ENCODE results near the gene CAPN14.

CAPN14 gene

DNA sequence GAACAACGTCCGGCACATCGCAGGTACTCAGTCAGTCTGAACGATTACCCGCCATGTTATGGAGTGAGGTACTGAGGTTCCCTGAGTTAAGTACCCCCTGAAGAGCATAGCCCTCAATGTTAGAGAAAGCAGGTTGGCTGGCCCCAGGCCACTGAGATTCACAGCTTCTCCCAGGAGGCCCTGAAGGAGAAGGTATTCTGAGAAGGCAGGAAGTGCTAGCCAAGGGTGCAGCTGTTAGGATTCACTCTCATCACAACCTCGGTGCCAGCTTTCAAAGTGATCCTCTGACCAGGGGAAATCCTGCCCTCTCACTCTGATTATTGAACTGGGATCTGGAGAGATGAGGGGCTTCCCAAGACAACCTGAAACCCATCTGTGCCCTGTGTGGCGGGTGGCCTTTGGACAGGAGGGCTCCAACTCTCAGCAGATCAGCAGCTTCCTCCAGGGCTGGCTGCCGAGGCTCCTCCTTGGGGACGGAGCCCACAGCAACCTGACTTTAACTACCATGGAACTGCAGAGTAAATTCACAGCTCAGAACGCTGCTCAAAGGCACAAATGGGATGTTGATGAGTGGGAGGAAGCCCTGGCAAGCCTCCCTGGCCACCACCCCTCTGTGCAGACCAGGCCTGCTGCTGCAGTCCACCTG lies 24.4 kb upstream of the CAPN14 start:
- no peak for DNase-seq (ENCODE audit: low spot score)

DNA sequence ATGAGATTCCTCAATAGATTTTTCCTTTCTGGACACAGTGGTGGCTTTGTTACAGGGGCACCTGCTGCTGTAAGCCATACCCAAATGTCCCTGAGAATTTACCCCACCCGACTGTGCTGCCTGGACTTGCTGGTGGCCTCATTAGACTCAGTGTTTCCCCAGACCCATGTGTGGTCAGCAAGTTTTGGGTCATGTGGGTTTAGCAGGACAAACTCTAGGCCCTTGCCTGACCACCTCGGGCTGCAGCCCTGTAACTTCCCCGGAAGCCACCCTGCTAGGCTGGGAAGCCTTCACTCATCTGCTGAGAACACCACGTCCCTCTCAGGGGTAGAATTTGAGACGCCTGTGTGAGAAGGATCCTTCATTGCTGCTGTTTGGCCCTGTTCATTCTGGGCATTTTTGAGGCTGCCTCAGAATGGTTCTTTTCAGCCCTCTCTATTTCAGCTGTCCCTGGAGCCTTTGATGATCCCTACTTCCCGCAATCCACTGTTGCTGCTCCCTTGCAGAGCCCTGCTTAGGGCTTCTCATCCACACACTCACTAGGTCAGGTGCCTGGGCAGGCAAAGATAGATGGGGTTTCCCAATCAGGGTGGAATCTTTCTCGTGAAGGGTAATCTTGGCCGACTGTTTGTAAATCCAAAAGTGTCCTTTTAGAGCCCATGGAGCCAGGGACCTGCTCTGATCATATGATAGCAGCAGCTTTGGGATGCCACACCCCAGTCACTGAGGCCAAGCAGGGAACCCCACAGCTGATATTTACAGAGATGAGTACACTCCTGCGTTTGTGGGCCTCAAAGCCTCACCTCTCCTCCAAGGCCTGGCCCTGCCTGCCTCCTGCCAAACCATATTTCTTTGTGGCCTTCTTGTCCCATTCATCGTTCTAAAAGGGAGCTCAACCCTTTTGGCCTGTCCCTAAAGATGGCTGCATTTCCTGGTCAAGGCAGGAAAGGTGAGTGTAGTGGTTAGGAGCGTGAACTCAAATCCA lies 23.4 kb upstream of the CAPN14 start:
- peak; percentile 54 for DNase-seq (ENCODE audit: low spot score)

DNA sequence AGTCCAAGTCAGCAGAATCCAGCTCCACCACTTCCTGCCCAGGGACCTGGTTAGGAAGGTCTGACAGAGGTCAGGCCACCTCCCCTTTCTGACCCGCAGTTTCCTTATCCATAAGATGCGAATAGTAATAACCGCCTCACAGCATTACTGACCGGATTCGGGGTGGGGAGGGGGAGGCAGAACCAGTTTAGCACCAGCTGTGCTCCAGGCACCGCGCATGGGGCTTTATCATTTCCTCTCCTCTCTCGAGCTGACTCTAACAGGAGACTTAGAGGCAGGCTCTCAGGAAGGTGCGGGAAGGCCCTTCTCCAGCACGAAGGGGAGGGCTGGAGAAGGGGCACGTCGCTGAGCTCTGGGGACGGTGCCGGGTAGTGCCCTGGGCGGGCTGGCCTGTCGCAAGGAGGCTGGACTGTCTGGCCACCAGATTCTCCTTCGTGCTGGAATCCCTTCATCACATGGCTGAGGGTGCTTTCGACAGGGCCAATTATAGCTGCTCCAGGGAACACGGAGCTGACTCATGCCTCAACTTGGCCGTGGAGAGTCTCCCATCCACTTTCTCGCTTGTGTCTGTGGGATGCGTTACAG lies 22.4 kb upstream of the CAPN14 start:
- no peak for DNase-seq (ENCODE audit: low spot score)

DNA sequence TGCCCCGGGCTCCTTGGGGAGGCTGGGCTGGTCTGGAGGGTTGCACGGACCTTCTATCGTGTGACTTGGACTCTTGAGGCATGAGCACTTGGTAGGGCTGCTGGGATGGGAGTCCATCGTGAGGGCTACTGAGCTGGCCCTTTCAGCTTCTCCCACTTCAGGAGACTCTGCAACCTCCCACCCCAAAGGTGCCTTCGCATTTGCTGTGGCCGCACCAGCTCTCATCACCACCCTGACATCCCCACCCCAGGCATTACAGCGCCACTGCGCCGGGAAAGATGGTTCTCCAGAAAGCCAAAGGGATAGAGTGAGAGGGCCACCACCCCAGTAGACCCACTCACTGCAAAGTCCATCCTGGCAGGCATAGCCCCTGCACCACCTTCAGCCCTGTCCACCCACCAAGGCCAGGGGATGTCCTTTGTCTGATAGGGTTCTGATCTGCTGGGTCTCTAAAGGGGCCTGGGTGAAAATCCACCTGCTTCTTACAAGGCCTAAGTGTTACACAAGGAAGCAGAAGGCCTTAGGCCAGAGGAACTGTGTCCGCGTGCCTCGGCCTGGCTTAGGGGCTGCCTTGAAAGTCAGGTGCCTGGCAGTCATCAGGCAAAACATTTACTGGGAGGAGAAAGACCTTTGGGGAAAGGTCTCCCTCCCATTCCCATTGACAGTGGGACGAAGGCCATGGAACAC lies 21.7 kb upstream of the CAPN14 start:
- DNase-seq (ENCODE audit: low spot score), result no peak

DNA sequence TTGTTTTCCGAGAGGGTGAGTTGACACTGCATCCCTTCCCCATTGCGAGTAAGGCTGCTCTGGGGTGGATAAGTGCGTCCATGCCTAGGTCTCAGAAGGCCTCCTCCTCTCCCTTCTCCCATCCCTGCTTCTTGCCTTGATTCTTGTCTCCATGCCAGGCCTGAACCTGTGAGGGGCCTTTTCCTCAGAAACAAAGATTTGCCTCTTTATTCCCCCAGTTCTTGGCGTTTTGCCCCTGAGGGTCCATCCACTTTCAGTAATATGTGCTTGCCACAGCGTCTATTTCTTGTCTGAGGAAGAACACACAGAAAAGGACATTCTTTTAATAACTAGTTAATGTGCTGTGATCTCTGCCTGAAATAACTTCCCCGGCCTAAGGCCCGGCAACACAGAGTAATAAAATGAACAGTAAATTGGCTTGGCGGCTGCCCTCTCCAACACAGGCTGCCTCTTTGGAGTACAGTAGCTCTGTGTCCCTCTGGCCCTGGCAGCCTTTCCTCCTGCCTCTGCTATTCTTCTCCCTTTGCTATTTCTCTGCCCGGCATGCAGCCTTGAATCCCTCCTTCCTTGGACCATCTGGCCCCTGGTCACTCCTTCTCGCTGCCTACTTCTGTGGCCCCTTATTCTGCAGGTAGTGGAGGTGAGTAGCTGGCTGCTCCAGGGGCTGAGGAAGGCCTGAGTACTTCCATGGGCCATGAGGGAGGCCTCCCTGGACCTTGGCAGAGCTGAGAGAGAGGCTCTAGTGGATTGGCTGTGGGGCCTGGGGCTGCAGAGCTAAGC lies 21.0 kb upstream of the CAPN14 start:
- no peak for DNase-seq (ENCODE audit: low spot score)

DNA sequence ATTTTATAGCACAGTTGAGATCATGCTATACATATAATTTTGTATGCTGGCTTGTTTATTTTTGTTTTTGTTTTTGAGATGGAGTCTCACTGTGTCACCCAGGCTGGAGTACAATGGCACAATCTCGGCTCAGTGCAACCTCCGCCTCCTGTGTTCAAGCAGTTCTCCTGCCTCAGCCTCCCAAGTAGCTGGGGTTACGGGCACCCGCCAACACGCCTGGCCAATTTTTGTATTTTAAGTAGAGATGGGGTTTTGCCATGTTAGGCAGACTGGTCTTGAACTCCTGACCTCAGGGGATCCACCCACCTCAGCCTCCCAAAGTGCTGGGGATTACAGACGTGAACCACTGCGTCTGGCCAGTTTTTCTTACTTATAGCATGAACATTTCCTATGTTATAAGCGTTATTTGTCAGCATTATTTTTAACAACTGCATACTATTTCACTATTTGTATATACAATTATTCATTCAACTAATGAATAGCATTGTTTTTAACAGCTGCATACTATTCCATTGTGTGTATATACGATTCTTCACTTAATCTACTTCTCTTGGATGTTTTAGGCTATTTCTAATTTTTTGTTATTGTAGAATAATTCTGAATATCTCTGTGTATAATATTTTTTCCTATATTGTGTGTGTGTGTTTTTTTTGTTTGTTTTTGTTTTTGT lies 20.2 kb upstream of the CAPN14 start:
- DNase-seq (ENCODE audit: low spot score), result no peak

DNA sequence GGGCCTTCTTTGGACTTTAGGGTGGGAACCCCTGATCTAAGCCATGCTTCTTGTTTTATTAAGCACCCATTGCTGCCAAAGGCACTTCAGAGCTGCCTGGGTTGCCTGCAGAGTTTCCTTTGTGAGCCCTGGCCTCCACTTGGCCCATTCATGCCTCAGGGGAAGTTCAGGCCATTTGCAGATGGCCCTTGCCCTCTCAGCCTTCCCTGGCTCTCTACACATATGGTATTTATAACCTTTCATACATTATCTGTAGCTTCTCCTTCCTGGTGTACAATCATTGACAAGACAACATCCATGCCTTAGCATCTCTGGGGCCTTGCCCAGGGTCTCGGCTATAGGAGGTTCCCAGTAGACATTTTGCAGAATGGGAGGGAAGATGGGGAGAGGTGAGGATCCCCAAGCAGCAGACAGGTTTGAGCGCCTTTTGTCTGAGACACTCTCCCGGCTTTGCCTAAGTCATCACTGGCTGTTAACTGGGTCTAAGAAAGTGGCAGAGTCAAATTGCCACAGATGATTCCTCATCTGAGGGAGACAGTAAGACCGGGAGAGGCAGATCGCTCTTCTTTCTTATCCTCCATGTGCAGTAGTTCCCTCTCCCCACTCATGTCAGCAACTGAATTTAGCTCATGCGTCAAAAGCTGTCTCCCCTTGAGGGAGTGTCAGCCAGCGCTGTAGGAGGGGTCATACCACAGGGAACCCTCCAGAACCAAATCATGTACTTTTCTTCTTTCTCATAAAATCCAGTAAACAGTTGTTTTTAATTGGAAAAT lies 19.3 kb upstream of the CAPN14 start:
- DNase-seq (ENCODE audit: low spot score), result no peak

DNA sequence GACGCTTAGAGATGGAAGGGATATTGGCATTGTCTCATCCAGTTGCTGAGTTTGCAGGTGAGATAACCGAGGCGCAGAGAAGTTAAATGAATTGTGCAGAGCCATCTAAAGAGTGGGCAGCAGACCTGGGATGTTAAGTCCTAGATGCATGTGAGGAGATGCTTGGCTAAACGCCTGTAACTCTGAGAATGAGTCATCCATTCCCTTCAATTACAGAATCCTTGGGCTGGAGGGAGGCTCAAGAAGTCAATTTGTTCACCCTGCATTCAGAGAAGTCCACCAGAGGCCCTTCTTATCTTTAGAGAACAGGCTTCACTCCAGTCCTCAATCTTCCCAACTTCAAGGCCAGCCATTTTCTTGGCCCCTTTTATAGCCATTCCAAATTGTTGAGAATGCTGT lies 18.2 kb upstream of the CAPN14 start:
- no peak for DNase-seq (ENCODE audit: low spot score)

DNA sequence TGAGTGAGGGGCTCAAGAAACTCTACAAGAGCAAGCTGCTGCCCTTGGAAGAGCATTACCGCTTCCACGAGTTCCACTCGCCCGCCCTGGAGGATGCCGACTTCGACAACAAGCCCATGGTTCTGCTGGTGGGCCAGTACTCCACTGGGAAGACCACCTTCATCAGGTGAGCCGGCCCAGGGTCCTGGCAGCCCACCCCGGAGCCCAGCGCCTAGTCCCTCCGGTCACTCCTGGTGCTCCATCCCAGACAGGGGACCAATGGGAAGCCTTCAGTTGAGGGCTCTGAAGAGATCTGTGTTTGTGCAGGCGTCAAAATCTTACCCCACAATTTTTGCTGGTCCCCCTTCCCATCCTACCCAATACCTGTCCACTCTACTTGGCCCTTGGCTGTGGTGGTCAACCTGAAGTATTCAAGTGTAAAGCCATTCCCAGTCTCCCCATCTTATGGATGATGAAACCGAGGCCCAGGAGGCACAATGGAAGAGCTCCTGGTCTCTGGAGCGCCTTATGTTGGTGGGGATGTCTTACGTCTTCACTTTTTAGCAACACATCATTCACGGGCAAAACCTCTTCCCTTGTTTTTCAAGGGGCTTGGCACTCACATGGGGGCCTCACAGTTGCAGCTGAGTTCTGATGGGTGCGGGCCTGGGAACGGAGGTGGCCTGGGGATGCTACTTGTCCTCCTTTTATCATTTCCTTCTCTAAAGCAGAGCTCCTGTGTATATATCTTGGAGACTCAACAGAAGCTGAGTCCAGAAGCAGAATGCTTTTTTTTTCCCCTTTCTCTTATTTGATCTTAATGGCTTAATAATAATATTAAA lies 17.6 kb upstream of the CAPN14 start:
- DNase-seq (ENCODE audit: low spot score), result no peak

DNA sequence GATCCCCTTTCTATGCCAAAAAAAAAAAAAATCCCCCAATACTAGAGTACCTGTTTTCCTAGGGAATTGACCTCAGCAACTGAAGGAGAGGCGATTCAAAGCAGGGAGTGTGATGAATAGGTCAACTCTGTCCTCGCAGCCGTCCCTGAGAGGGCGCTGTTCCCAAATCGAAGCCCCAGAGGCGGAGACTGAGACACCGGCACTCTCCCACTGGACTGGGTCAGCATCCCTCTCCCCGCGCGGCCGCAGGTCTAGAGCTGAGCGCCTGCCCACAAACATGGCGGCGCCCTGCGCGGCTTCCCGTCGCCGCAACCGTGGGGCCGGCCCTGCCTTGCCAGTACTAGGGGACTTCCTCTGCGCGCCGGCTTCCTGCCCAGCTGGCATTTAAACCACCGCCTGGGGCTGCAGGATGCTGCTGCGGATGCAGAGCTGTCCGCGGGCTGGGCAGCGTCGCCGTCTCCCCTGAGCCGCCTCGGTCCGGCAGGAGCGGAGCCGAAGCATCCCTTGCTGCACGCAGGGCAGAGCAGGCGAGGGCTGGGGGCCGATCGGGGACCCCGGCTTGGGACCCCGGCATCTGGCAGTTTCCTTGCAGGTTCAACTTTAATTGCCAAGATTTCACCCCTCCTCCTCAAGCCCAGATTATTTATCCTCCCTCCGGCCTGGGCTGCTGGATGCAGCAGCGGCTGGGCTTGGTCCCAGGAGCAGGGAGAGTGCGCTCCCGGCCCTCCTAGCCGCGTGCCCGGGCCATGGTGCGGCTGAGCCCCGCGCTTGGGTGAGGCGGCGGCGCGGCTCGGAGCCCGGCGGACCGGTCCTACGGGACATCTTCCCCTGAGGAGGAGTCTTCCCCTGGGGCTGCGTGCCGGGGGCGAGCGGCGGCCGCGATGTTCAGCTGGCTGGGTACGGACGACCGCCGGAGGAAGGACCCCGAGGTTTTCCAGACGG lies 16.7 kb upstream of the CAPN14 start, which contains the start of gene EHD3:
Gene EHD3 (plus strand): TSS at position 412 of the 942 bp plus-strand sequence. CDS start 470 bp downstream, at position 882.
- DNase-seq (ENCODE audit: low spot score), result peak; percentile 90

DNA sequence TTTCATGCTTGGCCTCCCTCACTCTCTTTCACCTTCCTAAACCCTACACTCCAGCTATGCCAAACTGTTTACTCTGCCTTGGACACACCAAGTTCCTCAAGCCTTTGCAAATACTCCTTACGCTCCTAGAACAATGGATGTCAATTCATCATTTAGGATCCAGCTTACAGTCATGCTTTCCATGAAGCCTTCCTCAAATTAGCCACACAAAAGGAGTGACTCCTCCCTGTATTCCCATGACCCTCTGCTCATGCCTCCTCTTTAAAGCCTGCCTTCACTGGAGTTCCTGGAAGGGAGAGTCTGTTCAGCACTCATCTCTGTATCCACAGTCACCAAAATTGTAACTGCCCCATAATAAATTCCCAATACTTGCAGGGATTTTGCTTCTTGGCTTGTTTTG lies 15.9 kb upstream of the CAPN14 start:
- DNase-seq (ENCODE audit: low spot score), result no peak

DNA sequence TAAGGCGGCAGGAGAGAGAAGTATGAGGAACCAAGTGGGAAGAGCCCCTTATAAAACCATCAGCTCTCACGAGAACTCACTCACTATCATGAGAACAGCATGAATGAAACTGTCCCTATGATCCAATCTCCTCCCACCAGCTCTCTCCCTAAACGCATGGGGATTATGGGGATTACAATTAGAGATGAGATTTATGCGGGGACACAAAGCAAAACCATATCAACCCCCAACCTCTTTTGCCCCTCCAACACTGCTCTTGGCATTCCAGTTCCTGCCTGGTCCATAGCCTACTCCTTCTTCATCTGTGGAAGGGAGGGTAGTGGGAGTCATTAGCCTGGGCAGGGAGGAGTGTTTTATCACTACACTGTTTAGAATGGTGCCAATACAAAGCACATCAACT lies 15.3 kb upstream of the CAPN14 start:
- no peak for DNase-seq (ENCODE audit: low spot score)

DNA sequence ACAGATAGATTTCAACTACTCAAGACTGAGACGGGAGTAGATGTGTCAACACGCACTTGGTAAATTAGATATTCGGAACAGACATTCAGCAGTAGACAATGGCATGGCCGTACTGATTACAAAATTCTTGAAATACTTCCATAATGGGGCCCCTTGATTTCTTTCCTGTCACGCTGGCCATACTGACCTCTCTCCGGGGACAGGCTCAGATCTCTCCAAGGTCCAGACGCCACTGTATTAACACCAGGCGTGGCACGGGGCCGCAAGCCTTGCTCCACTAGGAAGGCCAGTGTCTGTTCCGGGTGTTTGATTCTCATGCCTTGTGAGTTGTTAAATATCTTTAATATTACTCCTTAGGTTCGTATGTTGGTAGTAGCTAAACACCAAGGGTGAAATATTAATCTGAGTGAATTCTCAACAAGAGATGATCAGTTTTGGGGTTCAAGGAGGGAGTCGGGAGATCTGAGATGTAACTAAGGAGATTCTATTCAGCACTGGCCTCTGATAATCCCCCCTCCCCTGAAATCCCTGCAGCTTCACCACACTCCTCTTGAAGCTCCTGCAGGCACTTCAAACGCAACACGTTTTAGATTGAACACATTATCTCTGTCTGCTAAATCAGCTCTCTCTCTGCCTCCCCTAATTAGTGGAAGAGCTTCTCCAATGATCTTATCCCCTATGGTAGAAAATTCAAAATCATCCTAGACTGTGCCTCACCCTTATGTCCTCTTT lies 14.4 kb upstream of the CAPN14 start:
- no peak for DNase-seq (ENCODE audit: low spot score)

DNA sequence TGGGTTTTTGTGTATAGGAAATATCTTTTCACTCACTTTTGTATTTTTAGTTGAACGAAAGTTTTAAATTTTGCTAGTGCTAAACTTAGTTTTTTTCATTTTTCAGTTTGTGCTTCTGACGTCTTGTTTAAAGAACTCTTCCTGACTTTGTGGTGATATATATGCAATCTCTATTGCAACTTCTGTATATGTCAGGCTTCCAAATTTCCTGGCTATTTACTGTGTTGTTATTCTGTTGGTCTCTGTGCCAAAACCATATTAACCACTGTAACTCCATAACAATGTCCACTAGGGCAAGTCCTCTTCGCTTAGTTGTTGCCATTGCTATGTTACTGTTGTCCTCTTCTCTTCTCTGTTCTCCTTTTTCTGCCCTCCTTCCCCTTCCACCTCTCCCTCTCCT lies 13.4 kb upstream of the CAPN14 start:
- DNase-seq (ENCODE audit: low spot score), result no peak

DNA sequence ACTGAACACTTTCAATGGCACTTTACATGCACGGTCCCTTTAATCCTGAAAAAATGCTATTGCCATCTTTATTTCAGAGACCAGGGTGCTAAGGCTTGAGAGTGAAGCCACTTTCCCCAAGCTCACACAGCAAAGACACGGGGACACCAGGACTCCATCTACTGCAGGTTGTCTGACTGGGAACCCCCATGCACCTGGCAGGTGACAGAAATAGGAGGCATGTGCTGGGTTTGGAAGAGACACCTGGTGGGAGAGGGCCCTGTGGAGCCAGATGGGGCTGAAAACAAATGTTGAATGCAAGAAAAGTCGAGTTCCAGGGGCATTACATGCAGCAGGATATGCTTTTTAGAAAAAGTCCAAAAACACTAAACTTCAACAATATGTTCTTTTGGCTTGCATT lies 11.4 kb upstream of the CAPN14 start:
- no peak for DNase-seq (ENCODE audit: low spot score)

DNA sequence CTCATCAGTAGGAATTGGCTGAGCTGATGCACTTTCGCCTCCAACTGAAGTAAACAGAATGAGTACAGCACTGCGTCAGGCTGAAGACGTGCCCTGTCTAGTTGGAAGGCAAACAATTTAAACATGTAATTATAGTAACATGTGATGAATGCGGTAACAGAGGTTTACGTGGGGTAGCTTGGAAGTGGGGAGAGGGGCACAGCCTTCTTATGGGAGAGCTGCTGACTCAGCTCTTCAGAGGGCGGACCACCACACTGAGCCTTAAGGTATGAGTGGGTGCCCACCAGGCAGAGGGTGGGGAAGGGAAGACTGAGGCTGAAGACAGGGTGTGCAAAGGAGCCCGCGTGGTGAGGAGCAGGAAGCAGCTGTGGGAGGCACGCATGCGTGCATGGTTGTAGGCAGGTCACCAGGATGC lies 10.4 kb upstream of the CAPN14 start:
- no peak for DNase-seq (ENCODE audit: low spot score)

DNA sequence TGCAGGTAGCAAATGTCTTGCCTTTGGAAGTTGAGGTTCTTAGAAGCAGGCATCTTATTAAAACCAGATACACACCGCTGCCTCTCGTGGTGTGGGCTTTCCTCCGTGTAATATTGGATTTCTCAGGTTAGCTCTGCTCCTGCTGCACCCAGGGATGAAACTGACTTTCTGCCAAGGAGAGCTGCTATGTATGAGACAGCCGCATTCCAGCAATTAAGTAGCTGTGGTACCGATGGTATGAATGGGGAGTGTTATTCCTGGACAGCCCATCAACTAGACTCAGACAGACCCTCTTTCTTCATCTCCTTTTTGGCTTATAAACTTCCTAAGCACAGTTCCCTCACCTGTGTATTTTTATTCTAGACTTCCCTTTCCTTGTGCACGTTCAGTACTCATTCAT lies 9.8 kb upstream of the CAPN14 start:
- no peak for DNase-seq (ENCODE audit: low spot score)

Data from left forelimb (tissue), 1 donor.